LNCAP (cell line): ENCODE measurements around the gene EIF6.

Source experiments
- CTCF ChIP-seq: fragments of 450-650 bp; IDR thresholded peaks from 2 replicates; pipeline ENCODE4 v1.5.1; 2017; ENCODE audit warnings: mild to moderate bottlenecking

The EIF6 gene

GRCh38 chr20:35327074-35327976, 42.8 kb upstream of the EIF6 start:
- TF ChIP-seq CTCF: no peak

- TF ChIP-seq CTCF: no peak
Observed at GRCh38 chr20:35326740-35327073, 42.1 kb upstream of the EIF6 start.

- no peak for TF ChIP-seq CTCF
Observed at GRCh38 chr20:35326021-35326739, 41.6 kb upstream of the EIF6 start.

GRCh38 chr20:35325401-35325800, 40.8 kb upstream of the EIF6 start:
- no peak for TF ChIP-seq CTCF

GRCh38 chr20:35320396-35321126, 36.0 kb upstream of the EIF6 start:
- no peak for TF ChIP-seq CTCF

GRCh38 chr20:35319871-35320197, 35.3 kb upstream of the EIF6 start:
- no peak for TF ChIP-seq CTCF

- TF ChIP-seq CTCF: no peak
Observed at GRCh38 chr20:35319192-35319870, 34.8 kb upstream of the EIF6 start.
